HepG2 (cell line): ENCODE measurements around the gene TSPYL4. TPM values are rescaled to one million over a fixed set of nuclear protein-coding genes. Genes with fewer than 3 reads are reported as not detected.

Experiments used
- AHDC1 ChIP-seq: sonication (generic); formaldehyde crosslinking; IDR thresholded peaks from 2 replicates; pipeline ENCODE4 v1.5.1; 2020; ENCODE audit warnings: mild to moderate bottlenecking, missing genetic modification reagents, borderline replicate concordance
- FOXA1 ChIP-seq, 2 experiments: fragments of 450-650 bp in 1 of 2; sonication (generic) in 1 of 2; formaldehyde crosslinking in 1 of 2; IDR thresholded peaks; 2 replicates each; pipeline versions ENCODE4 v1.4.0 to v1.6.1; 2016 to 2020; ENCODE audit warnings: missing genetic modification reagents in 1 of 2
- HNF1A ChIP-seq, 2 experiments: sonication (generic) in 1 of 2; formaldehyde crosslinking in 1 of 2; IDR thresholded peaks; 2 replicates each; pipeline versions ENCODE4 v1.4.0 to v1.6.1; 2016 to 2020; ENCODE audit warnings: borderline replicate concordance in 1 of 2, low read depth in 1 of 2, mild to moderate bottlenecking in 1 of 2, missing genetic modification reagents in 1 of 2
- MIXL1 ChIP-seq: IDR thresholded peaks from 2 replicates; pipeline ENCODE4 v1.6.1; 2016
- NFIC ChIP-seq: IDR thresholded peaks from 2 replicates; pipeline ENCODE4 v1.6.1; 2012; ENCODE audit warnings: mild to moderate bottlenecking, low read length, inconsistent platforms
- SNAPC4 ChIP-seq: sonication (generic); formaldehyde crosslinking; IDR thresholded peaks from 2 replicates; pipeline ENCODE4 v1.4.0; 2020; ENCODE audit warnings: mild to moderate bottlenecking, missing genetic modification reagents
- ZBTB26 ChIP-seq: IDR thresholded peaks from 2 replicates; pipeline ENCODE4 v1.6.1; 2016; ENCODE audit warnings: missing compliant biosample characterization, missing genetic modification reagents, borderline replicate concordance
- ZNF792 ChIP-seq: IDR thresholded peaks from 2 replicates; pipeline ENCODE4 v1.6.1; 2016
- polyA plus RNA-seq, 8 experiments: library from polyadenylated mRNA; depleted of rRNA in 3 of 8; stranded (reverse) in 7 of 8; unstranded in 1 of 8; fragments of >200 nt; fragmentation: Illumina TruSeq in 4 of 8; extraction: Trizol in 4 of 8; gene quantifications; 2 replicates each; pipeline versions ENCODE4 v1.2.1 to v1.2.3, GENCODE V29; 2011 to 2016; ENCODE audit warnings: low read depth in 4 of 8, missing spikeins in 1 of 8, mixed read lengths in 1 of 8; ENCODE audit not compliant: insufficient read depth in 1 of 8
- total RNA-seq, 5 experiments: library from RNA; depleted of rRNA; stranded (reverse); fragments of >200 nt; fragmentation: Illumina TruSeq; extraction: Trizol; gene quantifications; 2 replicates each; pipeline ENCODE4 v1.2.3, GENCODE V29; 2016; ENCODE audit warnings: low read depth in 1 of 5
- TF ChIP-seq, protein P1 (sequence below): sonication (generic); formaldehyde crosslinking; IDR thresholded peaks from 2 replicates; pipeline ENCODE4 v1.8.0; 2022; ENCODE audit warnings: mild to moderate bottlenecking, missing genetic modification reagents; ENCODE audit not compliant: insufficient replicate concordance

The TSPYL4 gene
- total and polyA plus RNA-seq, 2 of the 13 experiments (the other 11 are each of a cell fraction or from before 2014, with no cell fraction given): 18.0 to 19.7 TPM

GRCh38 chr6:116255246-116255800, 1.4 kb upstream of the TSPYL4 start (continued):
- TF ChIP-seq SNAPC4 (CRISPR knock-in tag) (peak; percentile 37; the same call in 1 of the 2 replicates), ZBTB26 (CRISPR knock-in tag) (0 out of 2 replicates have a peak, but pooled peaks have one; percentile 42), NFIC (peak; percentile 78; the same call in 1 of the 2 replicates), FOXA1 (IDR thresholded peaks at IDR 0.05) (no peak), FOXA1 (CRISPR knock-in tag; IDR thresholded peaks at IDR 0.05) (0 out of 2 replicates have a peak, but pooled peaks have one; percentile 10), ZNF792 (CRISPR knock-in tag) (0 out of 2 replicates have a peak, but pooled peaks have one; percentile 20), HNF1A (IDR thresholded peaks at IDR 0.05; ENCODE audit: low read depth) (no peak), HNF1A (CRISPR knock-in tag; IDR thresholded peaks at IDR 0.05; ENCODE audit: borderline replicate concordance) (no peak), MIXL1 (CRISPR knock-in tag) (peak; percentile 70; the same call in 1 of the 2 replicates), AHDC1 (CRISPR knock-in tag) (peak; percentile 57; the same call in 1 of the 2 replicates)
- TF ChIP-seq, protein P1, sequence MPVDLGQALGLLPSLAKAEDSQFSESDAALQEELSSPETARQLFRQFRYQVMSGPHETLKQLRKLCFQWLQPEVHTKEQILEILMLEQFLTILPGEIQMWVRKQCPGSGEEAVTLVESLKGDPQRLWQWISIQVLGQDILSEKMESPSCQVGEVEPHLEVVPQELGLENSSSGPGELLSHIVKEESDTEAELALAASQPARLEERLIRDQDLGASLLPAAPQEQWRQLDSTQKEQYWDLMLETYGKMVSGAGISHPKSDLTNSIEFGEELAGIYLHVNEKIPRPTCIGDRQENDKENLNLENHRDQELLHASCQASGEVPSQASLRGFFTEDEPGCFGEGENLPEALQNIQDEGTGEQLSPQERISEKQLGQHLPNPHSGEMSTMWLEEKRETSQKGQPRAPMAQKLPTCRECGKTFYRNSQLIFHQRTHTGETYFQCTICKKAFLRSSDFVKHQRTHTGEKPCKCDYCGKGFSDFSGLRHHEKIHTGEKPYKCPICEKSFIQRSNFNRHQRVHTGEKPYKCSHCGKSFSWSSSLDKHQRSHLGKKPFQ (CRISPR knock-in tag): no peak
